C1 segment of cervical spinal cord (tissue), 14 donors: Measurements from ENCODE around the gene LRP6.
A peak's percentile ranks its signal among the peaks of the same experiment; 100 is the strongest.
"Not testable (repeated sequence)": the region's sequence is repeated elsewhere in the genome, so short reads cannot be mapped to it uniquely, and the experiment has no call there.

ENCODE experiments used
- DNase-seq, 14 donors: peaks; one replicate each; lab custom pipeline; 2025; lab: John Stamatoyannopoulos, UW

The LRP6 gene

DNA sequence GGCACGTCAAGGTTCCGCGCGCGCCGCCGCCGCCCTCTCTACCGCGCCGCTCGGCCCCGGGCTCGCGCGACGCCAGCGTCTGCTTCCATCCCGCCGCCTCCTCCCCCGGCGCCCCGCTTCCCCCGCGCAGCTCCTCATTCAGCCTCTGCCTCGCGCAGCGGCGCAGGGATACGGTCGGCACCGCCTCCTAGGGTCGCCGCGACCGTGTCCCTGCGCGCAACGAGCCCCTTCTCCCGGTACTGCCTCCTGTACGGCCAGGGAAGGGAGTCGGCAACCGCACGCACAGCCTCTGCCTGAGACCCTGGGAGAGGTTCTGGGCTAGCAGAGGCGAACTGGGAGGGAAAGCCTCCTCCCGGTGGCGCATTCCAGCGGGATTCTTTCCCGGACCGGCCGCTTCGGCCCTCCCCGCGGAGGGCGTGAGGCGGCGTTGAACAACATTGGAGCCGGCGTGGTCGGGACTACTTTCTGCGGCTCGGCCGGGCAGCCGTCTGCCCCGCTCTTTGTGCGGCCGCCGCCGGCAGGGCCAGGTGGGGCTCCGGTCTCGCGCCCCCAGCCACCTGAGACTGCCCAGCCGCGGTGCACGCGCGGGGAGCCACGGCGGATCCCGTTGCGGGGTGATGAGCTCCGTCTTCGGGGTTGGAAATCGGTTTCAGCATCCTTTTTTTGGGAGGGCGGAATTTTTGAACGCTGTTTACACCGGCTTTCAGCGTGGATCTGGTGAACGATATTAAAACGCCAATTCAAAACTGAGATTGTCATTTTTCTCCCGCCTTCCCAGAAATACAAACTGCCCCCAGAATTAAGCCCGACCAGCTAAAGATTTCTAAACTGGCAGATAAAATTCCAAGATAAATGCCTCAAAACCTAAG lies at the start of gene LRP6:
TSS of gene LRP6 (minus strand) at position 172 of the 869 bp plus-strand sequence. CDS start 309 bp downstream, outside the sequence.
- peak; percentile 78 to 98 (median 92) for DNase-seq

DNA sequence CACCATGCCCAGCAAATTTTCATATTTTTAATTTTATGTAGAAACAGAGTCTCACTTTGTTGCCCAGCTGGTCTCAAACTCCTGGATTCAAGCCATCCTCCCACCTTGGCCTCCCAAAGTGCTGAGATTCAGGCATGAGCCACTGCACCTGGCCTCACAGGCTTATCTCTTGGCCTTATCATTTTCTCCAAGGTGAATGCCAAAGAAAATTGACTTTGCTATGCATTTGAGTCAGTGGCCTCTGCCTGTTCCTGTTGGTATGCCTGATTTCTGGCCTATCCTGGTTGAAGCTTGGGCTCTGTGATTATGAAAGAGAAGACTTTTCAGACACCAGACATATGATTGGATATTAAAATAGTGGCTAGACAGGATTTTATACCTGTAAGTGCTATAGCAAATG lies 49.0 kb upstream of the LRP6 start:
- no peak for DNase-seq

- not testable (repeated sequence) for DNase-seq
Measured at GRCh38 chr12:12310695-12311094, 43.9 kb upstream of the LRP6 start.

DNA sequence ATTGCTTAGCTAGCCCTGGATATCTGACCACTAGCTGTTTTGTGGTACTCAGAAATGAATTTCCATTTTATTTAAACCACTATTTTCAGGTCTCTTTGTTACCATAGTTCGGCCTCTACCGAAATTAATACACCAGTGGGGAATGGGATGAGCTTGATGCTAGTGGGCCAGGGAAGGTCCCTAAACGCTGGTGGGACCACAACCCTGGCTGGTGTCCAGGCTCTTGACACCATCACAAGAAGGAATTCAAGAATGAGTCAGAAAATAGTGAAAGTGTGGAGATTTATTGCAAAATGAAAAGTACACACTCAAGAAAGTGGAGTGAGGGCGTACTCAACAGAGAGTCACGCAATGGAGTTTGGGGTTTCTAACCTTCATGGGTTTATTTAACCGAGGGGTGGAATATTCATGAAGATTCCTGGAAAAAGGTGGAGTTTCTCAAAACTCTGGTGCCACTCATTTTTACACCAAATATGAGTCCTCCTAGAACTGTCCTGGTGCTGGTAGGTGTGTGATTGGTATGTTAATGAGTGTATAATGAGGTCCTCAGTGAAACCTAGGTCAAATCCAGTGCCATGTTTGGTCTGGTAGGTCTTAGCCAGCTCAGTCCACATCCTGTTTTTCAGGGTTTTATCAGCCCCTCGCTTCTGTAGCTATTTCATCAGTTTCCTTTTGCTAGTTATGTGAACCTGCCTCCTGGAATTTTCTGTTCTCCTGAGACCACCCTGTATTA lies 38.9 kb upstream of the LRP6 start:
- DNase-seq: no peak

DNA sequence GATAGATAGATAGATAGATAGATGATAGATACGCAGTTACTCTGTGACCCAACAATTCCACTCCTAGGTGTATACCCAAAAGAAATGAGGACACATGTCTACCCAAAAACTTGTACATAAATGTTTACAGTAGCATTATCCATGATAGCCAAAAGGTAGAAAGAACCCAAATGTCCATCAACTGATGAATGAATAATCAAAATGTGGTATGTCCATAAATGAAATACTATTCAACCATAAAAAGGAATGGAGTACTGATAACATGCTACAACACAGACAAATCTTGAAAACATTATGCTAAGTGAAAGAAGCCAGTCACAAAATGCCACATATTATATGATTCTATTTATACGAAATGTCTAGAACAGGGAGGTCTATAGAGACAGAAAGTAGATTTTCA lies 36.1 kb upstream of the LRP6 start:
- no peak for DNase-seq

GRCh38 chr12:12301122-12301521 lies 34.3 kb upstream of the LRP6 start:
- DNase-seq: no peak

- no peak for DNase-seq
Measured at GRCh38 chr12:12297201-12297830, 30.5 kb upstream of the LRP6 start.

DNA sequence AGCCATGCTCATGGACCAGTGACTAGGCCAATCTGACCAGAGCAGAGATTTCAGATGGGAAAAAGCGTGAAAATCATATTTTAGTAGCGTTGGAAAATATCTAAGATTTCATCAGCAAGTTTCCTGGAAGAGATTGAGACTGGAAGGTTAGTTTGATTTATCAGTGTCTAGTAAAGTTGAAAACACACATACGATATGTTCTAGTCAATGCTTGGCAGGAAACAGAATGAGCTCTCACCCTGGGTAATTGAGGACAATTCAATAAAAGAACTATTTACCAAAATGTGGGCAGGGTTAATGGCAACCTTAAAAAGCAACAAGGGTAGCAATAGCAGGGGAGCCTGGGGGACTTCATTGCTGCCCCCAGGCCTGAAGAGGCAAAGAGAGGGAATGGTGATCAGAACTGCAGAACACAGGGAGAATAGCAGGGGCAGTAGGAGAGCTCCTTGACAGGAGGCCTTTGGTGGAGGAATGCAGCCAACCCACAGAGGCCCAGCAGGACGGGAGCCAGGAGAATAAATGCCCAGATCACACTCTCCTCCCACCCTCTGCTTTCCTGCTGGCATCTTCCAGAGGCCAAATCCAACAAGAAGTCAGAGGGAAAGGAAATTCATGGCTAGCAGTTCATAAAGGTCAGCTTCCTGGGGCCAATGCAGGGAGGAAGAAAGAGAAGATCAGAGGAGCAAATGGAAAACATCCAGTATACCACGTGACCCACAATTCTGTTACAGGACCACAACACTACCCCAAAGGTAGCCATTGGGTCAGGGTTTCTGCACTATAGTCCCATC lies 27.6 kb upstream of the LRP6 start:
- peak in 9 of 14 donors; percentile 1 to 28 (median 6) for DNase-seq

- no peak for DNase-seq
Measured at GRCh38 chr12:12290206-12290605, 23.4 kb upstream of the LRP6 start.

GRCh38 chr12:12286441-12286840 lies 19.6 kb upstream of the LRP6 start:
- no peak for DNase-seq

DNA sequence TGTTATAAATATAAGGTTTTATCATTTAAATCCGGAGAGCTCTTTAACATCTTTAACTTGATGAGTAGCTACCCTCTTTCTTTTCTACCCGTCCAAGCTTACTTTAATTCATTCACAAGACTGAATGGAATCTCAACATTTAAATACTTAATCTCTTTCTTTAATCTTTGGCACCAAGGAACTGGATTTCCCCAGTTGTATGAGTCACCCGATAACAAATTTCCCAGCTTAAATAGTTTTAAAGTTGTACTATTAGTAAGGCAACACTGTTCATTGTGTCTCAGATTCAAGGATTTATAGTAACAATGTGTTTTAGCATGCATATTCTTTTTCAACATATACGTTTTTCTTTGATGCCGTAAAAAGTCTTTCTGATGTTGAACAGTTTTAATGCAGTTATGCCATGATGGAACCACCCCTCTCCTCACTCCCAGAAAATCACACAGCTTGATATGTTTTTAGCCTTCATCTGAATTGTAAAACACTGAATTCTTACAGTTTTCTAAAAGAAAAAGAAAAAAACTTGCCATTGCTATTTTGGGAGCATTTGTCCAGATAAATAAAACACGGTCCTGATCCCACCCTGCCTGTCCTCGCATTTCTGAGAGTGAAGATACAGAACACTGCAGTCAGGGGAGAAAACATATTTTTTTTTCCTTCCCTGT lies 16.0 kb upstream of the LRP6 start:
- DNase-seq: no peak

DNA sequence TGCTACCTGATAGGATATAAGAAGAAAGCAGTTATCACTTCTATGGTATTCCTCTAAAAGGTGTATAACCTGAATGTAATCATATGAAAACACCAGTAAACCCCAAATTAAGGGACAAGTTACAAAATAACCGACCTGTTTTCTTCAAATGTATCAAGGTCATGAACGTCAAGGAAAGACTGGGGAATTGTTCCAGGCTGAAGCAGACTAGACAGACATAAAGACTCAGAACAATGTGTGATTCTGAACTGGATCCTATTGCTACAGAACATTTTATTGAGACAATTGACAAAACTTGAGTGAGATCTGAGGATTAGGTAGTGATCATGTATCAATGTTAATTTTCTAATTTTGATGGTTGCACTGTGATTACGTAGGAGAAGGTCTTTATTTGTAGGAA lies 15.4 kb upstream of the LRP6 start:
- no peak for DNase-seq

DNA sequence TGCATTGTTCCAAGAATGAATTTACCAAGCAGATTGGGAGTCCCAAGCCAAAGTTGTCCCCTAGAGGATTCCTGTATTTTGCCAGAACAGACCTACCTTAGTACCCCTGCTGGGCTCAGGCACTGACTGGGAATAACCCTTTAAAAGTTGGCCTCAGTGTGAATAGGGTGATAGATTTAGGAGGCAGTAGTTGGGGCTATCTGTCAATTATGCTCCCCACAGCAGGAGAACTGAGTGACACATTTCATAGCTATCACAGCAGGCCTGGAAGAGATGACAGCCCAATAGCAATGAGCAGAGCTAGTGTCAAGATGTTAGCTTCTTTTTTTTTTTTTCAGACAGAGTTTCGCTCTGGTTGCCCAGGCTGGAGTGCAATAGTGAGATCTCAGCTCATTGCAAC lies 14.3 kb upstream of the LRP6 start:
- DNase-seq: no peak

DNA sequence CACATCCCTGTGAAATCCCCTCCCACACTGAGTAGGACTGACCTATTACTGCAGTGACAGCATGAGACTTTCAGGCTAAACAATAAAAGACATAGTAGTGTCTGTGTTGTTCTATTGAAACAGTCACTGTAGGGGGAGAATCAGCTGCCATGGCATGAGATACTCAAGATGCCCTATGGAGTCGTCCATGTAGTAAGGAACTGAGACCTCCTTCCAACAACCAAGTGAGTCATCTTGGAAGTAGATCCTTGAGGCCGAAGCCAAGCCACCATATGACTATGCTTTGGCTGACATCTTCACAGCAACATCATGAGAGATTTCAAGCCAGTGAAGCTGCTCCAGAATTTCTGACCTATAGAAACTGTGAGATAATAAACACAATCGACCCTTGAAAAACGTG lies 12.1 kb upstream of the LRP6 start:
- no peak for DNase-seq

GRCh38 chr12:12275874-12276273 lies 9.0 kb upstream of the LRP6 start:
- no peak for DNase-seq

DNA sequence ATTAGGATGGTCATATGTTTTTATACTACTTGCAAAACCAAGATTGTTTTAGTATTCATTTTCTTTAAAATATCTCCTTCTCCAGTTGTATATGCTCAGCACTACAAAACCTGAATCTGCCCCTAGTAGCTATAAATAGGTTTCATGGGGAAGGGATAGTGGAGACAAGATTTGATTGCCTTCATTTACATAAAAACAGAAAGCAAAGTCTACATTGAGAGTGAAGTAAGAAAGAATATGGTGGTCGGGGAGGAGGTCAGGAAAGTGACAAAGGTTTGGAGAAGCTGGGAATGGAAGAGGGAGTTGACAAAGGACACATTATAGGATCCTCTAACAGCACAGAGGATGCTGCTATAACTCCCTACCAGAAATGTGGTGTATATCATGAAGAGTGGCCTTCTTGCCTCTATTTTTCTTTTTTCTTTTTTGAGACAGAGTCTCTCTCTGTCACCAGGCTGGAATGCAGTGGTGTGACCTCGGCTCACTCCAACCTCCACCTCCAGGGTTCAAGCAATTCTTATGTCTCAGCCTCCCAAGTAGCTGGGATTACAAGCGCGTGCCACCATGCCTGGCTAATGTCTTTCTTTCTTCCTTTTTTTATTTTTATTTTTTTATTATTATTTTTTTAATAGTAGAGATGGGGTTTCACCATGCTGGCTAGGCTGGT lies 6.6 kb upstream of the LRP6 start:
- no peak for DNase-seq

DNA sequence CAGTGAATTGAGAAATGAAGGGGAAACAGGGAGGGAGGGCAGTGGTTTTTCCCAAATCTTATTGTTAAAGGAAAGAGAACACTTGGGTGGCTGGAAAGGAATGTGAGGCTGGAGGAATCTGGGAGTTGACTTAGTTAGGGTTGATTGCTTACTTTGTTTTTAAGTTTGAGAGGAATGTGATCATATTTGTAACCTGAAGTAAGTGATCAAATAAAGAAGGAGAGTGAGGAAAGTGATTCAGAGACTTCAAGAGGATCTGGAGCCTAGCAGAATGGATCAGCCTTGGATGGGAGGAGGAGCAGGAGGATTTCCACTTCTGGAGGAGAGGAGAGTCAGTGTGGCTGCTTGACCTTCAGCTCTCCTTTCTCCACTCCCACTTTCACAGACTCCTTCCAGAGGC lies 6.0 kb upstream of the LRP6 start:
- DNase-seq: no peak

- no peak for DNase-seq
Measured at GRCh38 chr12:12270226-12270625, 3.4 kb upstream of the LRP6 start.

- peak in 3 of 14 donors; percentile 3 to 53 (median 6) for DNase-seq
Measured at GRCh38 chr12:12267742-12268200, 927 bp upstream of the LRP6 start.

DNA sequence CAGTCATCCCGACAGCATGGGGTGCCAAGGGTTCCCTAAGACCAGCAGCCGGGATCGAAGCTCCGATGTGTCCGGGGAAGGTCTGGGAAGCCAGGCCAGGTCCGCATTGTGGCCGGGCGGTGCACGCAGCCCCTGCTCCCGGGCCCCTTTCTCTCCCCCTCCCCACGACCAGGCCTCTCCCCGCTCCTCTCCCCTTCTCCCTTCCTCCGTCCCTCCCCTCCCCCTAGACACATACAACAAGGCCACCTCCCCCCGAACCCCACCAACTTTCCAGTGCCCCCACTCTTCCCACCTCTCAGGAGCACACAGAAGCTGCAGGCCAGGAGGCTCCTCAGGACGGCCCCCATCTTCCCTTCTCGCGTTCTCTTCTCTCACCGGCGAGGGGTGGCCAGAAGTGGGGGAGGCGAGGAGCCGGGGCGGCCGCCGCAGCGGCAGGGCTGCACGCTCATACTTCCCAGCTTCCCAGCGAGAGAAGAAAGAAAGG lies 413 bp downstream of the LRP6 start:
- DNase-seq: peak in 9 of 14 donors; percentile 19 to 76 (median 66)
